Lower lobe of right lung (tissue), 2 donors: ENCODE data around the gene EPHA1. TPM values are rescaled to one million over a fixed set of nuclear protein-coding genes. Genes with fewer than 3 reads are reported as not detected.
"Not testable (repeated sequence)": the region's sequence is repeated elsewhere in the genome, so short reads cannot be mapped to it uniquely, and the experiment has no call there.

Experiments
- ATAC-seq, 2 donors: fragments of 200-7000 bp; cut with Tn5 transposase; one replicate each; pipeline ENCODE4 v1.9.1; 2020 to 2022; ENCODE audit warnings: mild to moderate bottlenecking in 2 of 2, moderate library complexity in 2 of 2
- DNase-seq: peaks from one replicate; pipeline ENCODE4 v3.0.0-alpha.2; 2020
- H3K27ac ChIP-seq: fragments of 200-600 bp; one replicate; pipeline ENCODE4 v1.8.0; 2022
- H3K27me3 ChIP-seq: fragments of 200-600 bp; one replicate; pipeline ENCODE4 v1.8.0; 2022; ENCODE audit warnings: low read depth
- H3K36me3 ChIP-seq: fragments of 200-600 bp; one replicate; pipeline ENCODE4 v1.8.0; 2022; ENCODE audit warnings: mild to moderate bottlenecking
- H3K4me1 ChIP-seq: fragments of 200-600 bp; one replicate; pipeline ENCODE4 v1.8.0; 2022
- H3K4me3 ChIP-seq: fragments of 200-600 bp; one replicate; pipeline ENCODE4 v1.8.0; 2022; ENCODE audit warnings: mild to moderate bottlenecking
- H3K9me3 ChIP-seq: fragments of 200-600 bp; one replicate; pipeline ENCODE4 v1.8.0; 2022
- CTCF ChIP-seq: fragments of 200-600 bp; IDR thresholded peaks from one replicate; pipeline ENCODE4 v1.8.0; 2022; ENCODE audit warnings: antibody characterized with exemption, mild to moderate bottlenecking
- intact Hi-C: fragments of 100-400 bp; cut with DNase I; formaldehyde crosslinking; loops from one replicate; pipeline ENCODE4 v1.11.0; 2022
- total RNA-seq: library from RNA; stranded (reverse); fragmentation: NEBNext Ultra II Directional; extraction: Animal tissue kit (Norgen Biotek cat#: 25700); gene quantifications from one replicate; pipeline ENCODE4 v1.2.1, GENCODE V29; 2021
- donor health status: DM: no; HTN: yes; CAD: no; lungs with severe emphysema.

EPHA1 gene
- total RNA-seq, 1 donor from 2014 or later: 9.0 TPM

DNA sequence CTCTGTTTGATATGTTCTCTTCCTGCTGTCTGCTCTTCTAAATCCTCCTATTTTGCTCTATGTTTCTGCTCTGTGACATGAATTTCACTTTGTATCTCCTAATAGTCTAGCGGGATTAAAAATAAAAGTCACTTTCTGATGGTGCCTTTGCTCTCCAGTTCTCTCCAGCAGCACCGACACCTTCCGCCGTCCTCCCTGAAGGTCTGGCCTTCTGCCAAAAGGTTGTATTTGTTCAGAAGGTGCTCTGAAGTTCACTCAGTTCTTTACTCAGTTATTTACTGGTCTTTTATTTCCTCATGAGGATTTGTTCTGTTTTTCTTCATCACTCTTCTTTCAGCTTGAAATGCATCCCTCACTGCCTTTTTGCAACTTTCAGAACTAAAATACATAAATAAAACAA is 11.2 kb upstream of the EPHA1 start:
- H3K27ac ChIP-seq: no peak overlapping the region
- H3K9me3 ChIP-seq: no peaks in the 10 kb centered on the region
- no peaks in the 10 kb centered on the region for H3K36me3 ChIP-seq
- intact Hi-C loops: loop anchor here (10.0 kb wide), 1 partner anchor 175 kb away; no protein-coding TSS in a partner anchor
- H3K4me3 ChIP-seq: no peak overlapping the region
- DNase-seq (no peak), ATAC-seq (no peak)
- TF ChIP-seq CTCF: no peak
- no peaks in the 10 kb centered on the region for H3K27me3 ChIP-seq
- H3K4me1 ChIP-seq: peaks cover 6% of the 10 kb centered on the region

- Histone ChIP-seq H3K36me3 (no peaks in the 10 kb centered on the region), H3K4me1 (peaks cover 6% of the 10 kb centered on the region), H3K4me3 (no peak overlapping the region), H3K9me3 (no peaks in the 10 kb centered on the region), H3K27me3 (no peaks in the 10 kb centered on the region), H3K27ac (no peak overlapping the region)
- TF ChIP-seq CTCF: no peak
- DNase-seq (no peak), ATAC-seq (no peak)
- intact Hi-C loops: loop anchor here (10.0 kb wide), 1 partner anchor 174 kb away; no protein-coding TSS in a partner anchor
Measured at GRCh38 chr7:143418681-143419458, 10.2 kb upstream of the EPHA1 start.

DNA sequence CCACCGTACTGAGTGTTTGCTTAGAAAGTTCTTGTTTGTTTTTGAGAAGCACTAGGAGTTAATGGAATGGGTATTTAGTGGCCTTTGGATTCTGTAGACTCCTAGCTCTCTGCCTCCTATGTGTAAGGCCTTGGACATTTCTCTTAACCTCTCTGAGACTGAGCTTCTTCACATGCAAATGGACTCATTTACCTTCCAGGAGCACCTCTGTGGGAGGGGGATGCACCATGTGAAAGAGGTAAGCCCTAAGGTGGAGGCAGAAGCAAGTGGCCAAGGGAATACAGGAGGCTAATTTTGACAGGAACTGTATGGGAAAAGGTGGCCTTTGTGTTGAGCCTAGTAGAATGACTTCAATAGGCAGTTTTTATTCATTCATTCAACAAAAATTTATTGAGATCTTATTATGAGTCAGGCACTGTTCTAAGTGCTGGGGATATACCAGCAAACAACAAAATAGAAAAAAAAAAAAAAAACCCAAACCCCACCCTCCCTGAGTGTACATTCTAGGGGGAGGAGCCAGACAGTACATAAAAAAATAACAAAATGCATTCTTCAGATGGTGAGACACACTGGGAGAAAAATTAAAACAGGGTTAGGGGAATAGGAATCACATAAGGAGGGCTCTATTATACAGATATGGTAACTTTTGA is 9.2 kb upstream of the EPHA1 start:
- DNase-seq: no peak
- intact Hi-C loops: loop anchor here (10.0 kb wide), 1 partner anchor 173 kb away; no protein-coding TSS in a partner anchor

DNA sequence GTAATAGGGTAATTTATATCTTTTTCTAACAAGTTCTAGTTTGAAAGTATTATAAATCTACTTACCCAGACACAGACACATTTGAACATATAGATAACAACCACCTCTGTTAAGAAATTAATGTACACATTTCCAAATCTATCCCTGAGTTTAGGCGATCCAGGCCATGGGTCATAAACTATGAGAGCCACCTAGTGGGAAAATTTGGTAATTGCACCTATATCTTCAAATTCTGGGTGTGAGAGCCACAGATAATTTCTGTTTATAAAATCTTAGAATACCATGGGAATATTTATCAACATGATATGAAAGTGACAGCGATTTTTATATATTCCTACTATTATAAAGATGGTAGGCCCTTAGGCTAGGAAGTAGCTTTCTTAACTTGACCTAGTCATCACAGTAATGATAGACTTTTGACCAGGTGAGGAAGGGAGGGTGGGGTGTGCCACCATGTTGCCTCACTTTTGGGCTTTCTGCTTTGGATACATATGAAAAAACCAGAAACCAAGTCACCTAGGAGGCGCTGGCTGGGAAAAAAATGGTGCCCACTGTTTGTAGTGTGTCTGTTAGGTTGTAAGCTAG is 8.0 kb upstream of the EPHA1 start:
- Histone ChIP-seq H3K36me3 (no peaks in the 10 kb centered on the region), H3K4me1 (peaks cover 8% of the 10 kb centered on the region), H3K27me3 (no peaks in the 10 kb centered on the region), H3K27ac (no peak overlapping the region), H3K9me3 (no peaks in the 10 kb centered on the region), H3K4me3 (no peak overlapping the region)
- DNase-seq (no peak), ATAC-seq (peak; percentile 58 to 79)
- intact Hi-C loops: loop anchor here (10.0 kb wide), 1 partner anchor 172 kb away; no protein-coding TSS in a partner anchor
- TF ChIP-seq CTCF: peak; percentile 75

More for the DNA sequence above, 9.2 kb upstream of the EPHA1 start:
- Histone ChIP-seq H3K27ac (no peak overlapping the region), H3K4me3 (no peak overlapping the region), H3K9me3 (no peaks in the 10 kb centered on the region), H3K4me1 (peaks cover 6% of the 10 kb centered on the region), H3K27me3 (no peaks in the 10 kb centered on the region), H3K36me3 (no peaks in the 10 kb centered on the region)
- no peak for ATAC-seq
- TF ChIP-seq CTCF: no peak

DNA sequence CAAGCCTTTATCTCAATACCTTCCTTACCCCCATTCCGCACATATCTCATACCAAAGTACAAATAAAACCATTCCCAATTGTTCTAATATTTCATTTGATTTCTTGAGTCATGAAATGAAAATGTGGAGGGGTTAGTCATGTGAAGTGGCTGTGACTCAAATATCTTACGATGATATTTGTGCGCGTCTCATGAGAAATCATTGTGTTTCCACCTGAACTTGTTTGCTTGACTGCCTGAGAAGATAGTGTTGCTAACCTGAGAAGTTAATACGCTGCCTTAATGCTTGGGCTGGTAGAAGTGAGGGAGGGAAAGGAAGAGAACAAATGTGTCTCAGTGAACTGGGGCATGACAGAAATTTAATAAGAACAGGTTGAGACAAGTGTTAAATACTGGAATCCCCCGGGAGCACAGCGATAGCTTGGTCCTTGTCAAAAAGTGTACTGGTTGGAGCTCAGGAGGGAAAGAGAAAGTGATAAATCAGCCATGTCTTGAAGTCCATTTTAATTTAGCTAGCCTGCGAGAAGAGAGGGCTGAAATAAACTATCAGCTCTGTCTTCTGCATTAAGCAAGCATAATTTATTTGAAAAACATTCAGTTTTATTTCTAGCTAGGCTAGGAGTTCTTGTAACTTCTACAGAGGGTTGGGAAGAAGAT is 7.2 kb upstream of the EPHA1 start:
- Histone ChIP-seq H3K9me3 (no peaks in the 10 kb centered on the region), H3K27me3 (no peaks in the 10 kb centered on the region), H3K36me3 (no peaks in the 10 kb centered on the region), H3K4me1 (peaks cover 13% of the 10 kb centered on the region), H3K4me3 (no peak overlapping the region), H3K27ac (no peak overlapping the region)
- ATAC-seq: peak in 1 of 2 donors; percentile 60
- intact Hi-C loops: loop anchor here (10.0 kb wide), 1 partner anchor 171 kb away; no protein-coding TSS in a partner anchor
- TF ChIP-seq CTCF: no peak
- no peak for DNase-seq

GRCh38 chr7:143415209-143415608 is 6.6 kb upstream of the EPHA1 start:
- H3K4me3 ChIP-seq, H3K27ac ChIP-seq, H3K9me3 ChIP-seq, DNase-seq, H3K36me3 ChIP-seq, H3K27me3 ChIP-seq, ATAC-seq: not testable (repeated sequence)
- intact Hi-C loops: loop anchor here (10.0 kb wide), 1 partner anchor 170 kb away; no protein-coding TSS in a partner anchor
- peaks cover 18% of the 10 kb centered on the region for H3K4me1 ChIP-seq
